GM19025 (cell line): ENCODE results near the gene BMERB1.
"Not testable (repeated sequence)": the region's sequence is repeated elsewhere in the genome, so short reads cannot be mapped to it uniquely, and the experiment has no call there.

Source experiments
- ATAC-seq: cut with Tn5 transposase; IDR thresholded peaks from one replicate; pipeline ENCODE4 v1.9.1; 2021; ENCODE audit warnings: mild to moderate bottlenecking, low read depth, moderate library complexity; ENCODE audit not compliant: unreplicated experiment

BMERB1 gene

DNA sequence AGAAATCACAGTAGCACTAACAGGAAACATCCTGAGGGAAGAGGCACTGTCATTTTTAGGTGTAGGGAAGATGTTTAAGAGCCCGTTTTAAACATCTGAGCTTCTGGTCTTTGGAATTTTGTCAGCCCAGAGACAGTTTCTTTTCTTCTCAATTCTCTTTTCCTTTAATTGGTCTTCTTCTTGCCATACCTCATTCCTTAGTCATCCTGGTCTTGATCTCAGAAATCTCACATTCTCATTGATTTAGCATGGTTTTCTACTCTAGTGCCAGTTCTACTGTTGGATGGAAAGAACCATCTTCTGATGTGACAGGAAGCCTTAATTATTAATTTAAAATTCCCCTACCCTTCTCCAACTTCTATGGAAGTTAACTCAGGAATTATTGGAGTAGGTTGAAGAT is 25.4 kb downstream of the BMERB1 start:
- no peak for ATAC-seq

DNA sequence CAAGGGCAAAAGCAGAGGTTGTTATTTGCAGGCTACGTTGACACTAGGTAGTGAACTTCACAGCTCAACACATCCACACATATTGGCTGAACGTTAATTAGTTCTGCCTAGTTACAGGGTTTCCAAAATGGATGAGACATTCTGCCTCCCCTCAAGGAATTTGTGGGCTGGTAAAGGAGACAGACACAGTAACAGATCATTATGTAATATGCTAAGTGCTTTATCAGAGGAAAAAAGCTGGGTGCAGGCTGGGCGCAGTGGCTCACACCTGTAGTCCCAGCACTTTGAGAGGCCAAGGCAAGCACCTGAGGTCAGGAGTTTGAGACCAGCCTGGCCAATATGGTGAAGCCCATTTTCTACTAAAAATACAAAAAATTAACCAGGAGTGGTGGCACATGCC is 26.2 kb downstream of the BMERB1 start:
- ATAC-seq = no peak

- ATAC-seq = no peak
Measured at GRCh38 chr16:15461376-15461775, 27.0 kb downstream of the BMERB1 start.

DNA sequence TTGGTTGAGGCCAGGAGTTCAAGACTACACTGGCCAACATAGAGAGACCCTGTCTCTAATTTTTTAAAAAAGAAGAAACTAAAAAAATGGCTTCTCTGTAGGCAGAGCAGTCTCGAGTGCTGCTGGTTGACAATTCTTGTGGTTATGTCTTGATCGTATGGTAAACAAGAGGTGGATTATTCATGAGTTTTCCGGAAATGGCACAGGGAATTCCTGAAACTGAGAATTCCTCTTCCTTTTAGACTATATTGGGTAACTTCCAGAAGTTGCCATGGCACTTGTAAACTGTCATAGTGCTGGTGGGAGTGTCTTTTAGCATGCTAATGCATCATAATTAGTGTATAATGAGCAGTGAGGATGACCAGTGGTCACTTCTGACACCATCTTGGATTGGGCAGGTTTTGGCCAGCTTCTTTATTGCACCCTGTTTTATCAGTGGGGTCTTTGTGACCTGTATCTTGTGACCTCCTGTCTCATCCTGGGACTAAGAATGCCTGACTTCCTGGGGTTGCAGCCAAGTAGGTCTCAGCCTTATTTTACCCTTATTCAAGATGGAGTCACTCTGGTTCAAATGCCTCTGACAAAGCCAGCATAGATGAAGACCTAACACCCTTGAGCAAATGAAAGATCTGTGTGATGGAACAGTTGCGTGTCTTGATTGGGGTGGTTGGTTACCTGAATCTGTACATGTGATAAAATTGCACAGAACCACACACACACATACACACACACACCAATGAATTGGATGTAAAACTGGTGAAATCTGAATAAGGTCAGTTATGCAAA is 30.2 kb downstream of the BMERB1 start:
- ATAC-seq = no peak

- no peak for ATAC-seq
Measured at GRCh38 chr16:15466131-15466530, 31.7 kb downstream of the BMERB1 start.

DNA sequence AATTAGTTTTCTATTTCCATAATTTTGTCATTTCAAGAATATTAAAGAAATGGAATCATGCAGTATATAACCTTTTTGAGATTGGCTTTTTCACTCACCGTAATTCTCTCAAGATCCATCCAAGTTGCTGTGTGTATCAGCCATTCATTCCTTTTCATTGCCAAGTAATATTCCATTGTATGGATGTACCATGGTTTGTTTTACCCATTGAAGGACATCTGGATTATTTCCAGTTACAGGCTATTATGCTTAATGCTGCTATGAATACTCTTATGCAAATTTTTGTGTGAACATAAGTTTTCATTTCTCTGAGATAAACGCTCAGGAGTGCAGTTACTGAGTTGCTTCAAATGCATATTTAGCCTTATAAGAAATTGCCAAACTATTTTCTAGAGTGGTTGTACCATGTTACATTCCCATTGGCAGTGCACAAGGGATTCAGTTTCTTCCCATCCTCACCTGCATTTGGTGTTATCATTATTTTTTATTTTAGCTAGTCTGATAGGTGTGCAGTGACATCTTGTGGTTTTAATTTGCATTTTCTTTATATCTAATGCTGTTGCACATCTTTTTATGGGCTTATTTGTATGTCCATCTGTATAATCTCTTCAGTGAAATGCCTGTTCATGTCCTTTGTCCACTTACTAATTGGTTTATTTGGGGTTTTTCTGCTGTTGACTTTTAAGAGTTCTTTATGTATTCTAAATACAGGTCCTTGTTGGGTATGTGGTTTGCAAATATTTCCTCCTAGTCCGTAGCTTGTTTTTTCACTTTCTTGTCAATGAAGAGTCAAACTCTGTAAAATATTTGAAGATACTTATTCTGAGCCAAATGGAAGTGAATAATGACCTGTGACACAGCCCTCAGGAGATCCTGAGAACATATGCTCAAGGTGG is 32.7 kb downstream of the BMERB1 start:
- ATAC-seq = no peak

DNA sequence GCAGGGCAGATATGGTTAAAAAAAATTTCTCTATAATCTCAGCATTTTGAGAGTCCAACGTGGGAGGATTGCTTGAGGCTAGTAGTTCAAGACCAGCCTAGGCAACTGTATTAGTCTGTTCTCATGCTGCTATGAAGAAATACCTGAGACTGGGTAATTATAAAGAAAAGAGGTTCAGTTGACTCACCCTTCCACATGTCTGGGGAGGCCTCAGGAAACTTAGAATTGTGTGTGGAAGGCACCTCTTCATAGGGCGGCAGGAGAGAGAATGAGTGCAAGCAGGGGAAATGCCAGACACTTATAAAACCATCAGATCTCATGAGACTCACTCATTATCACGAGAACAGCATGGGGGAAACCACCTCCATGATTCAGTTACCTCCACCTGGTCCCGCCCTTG is 42.6 kb downstream of the BMERB1 start:
- not testable (repeated sequence) for ATAC-seq

DNA sequence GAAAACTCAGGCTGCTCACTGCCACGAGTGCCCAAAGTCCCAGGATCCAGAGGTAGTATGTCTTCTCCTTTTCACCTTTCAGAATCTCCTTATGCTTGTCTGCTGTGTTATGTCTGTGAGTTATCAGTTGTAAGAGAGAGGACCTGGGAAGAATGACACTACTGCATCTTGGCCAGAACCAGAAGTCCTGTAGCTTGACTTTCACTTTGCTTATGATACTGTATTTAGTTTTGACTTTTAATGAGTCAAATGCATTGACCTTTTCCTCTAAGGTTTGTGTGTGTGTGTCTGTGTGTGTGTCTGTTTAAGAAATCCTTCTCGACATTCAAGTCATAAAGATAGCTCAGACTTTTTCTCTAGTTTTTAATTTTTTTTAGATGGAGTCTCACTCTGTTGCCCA is 43.4 kb downstream of the BMERB1 start:
- no peak for ATAC-seq

- no peak for ATAC-seq
Measured at GRCh38 chr16:15482068-15482747, 47.8 kb downstream of the BMERB1 start.

DNA sequence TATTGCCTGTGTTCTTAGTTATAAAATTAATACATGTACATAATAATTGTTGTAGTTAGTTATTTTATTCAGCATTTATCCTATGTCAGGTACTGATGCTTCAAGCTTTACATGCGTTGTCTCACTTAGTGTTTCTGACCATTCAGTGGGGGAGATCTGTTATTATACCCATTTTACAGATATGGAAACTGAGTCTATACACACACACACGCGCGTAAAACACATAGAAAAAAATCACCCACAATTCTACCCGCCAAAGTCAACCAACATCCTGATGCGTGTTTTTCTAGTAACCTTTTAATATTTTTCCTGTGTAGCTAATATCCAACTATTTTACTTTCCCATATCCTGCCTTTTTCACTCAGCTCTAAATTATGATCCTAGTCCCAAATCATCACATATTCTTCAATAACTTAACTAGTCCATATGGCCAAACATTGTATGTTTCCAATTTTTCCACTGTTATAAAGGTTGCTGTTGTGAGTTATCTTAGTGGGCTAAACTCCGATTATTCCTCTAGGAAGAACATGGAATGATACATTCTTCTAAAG is 48.4 kb downstream of the BMERB1 start:
- no peak for ATAC-seq

- ATAC-seq = no peak
Measured at GRCh38 chr16:15483857-15484256, 49.5 kb downstream of the BMERB1 start.

DNA sequence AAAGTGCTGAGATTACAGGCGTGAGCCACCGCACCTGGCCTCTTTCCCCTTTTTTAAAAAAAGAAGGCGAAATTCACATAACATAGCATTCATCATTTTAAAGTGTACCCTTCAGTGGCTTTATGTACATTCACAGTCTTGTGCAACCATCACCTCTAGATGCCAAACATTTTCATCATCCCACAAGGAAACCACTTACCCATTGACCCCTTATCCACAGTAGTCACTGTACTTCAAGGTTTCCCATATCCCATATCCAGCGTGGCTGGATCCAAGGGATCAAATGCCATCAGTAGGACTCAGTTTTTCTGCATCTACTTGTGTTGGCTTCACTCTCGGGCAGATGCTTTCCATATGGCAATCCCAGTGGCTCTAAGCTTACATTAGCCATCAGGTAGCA is 50.3 kb downstream of the BMERB1 start:
- no peak for ATAC-seq

GRCh38 chr16:15485175-15485574 is 50.8 kb downstream of the BMERB1 start:
- ATAC-seq = no peak

DNA sequence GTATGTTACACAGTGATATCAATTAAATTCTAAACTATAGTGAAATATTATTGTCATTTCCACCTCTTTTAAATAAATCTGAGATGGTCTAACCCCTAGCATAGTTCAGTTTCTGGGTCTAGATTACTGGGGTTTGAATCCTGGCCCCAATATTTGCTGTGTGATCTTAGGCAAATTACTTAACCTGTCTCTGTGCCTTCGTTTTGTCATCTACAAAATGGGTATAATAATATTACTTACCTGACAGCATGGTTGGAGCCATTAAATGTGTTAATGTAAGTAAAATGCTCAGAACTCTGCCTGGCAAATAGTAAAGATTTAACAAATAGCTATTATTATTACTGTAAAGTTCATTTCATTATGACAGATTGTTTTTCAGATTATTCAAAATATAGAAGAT is 52.3 kb downstream of the BMERB1 start:
- ATAC-seq = no peak

DNA sequence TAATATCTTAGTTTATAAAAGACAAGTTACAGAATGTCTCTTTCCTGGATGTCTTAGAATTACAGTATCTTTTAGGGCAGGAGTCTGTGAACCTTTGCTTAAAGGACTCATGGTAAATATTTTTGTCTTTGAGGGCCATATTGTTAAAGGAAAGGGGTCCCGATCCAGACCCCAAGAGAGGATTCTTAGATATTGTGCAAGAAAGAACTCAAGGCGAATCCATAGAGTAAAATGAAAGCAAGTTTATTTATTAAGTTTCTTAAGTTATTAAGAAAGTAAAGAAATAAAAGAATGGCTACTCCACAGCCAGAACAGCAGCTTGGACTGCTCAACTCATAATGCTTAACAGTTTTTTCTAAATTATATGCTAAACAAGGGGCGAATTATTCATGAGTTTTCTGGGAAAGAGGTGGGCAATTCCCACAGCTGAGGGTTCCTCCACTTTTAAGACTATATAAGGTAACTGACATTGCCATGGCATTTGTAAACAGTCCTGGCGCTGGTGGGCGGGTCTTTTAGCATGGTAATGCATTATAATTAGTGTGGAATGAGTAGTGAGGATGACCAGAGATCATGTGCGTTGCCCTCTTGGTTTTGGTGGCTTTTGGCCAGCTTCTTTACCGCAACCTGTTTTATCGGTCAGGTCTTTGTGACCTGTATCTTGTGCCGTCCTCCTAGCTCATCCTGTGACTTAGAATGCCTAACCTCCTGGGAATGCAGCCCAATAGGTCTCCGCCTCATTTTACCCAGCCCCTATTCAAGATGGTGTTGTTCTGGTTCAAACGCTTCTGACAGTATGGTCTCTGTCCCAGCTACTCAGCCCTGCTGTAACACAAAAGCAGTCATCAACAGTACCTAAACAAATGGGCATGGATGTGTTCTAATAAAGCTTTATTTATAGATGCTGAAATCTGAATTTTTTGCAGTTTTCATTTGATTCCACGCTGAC is 53.2 kb downstream of the BMERB1 start:
- ATAC-seq = no peak

- no peak for ATAC-seq
Measured at GRCh38 chr16:15489016-15489415, 54.6 kb downstream of the BMERB1 start.

- no peak for ATAC-seq
Measured at GRCh38 chr16:15490123-15490711, 55.8 kb downstream of the BMERB1 start.

- ATAC-seq = no peak
Measured at GRCh38 chr16:15491411-15491810, 57.0 kb downstream of the BMERB1 start.

DNA sequence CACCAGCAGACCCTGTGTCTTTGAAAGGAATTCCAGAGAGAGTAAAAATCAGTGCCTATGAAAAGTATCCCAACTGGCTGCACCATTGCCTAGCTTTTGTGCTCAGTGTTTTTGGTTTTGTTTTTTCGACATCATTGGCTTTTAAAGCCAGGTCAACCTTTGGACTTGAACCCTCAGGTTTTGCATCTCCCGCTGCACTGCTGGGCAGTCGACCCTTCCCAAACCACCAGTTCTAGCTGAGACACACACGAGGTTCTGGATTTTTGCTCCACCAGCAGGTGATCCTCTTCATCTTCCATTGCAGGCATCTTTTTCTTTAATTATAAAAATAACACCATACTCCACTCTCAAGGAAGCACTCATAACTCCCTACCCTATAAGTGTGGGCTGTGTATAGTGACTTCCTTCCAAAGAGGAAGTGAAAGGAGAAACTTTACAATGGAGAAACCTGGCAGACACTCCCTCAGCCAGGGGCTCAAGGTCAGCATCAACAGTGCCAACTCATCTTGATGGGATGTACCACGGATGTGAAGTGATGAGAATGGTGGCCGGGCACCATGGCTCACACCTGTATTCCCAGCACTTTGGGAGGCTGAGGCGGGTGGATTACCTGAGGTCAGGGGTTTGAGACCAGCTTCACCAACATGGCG is 57.8 kb downstream of the BMERB1 start:
- ATAC-seq = no peak
